Measurements from ENCODE around the gene SPINDOC.
"Not testable (repeated sequence)": the region's sequence is repeated elsewhere in the genome, so short reads cannot be mapped to it uniquely, and the experiment has no call there.

SPINDOC gene

DNA sequence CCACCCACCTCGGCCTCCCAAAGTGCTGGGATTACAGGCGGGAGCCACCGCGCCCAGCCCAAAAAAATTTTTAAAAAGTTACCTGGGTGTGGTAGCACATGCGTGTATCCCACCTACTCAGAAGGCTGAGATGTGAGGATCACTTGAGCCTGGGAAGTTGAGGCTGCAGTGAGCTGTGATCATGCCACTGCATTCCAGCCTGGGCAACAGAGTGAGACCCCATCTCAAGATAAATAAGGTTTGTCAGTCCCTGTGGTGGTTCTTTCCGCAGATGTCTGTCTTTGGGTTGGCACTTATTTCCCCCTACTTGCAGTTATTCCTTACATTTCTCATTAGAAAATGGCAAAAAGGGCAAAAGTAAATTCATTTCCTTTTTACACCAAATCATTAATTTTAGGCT is 33.6 kb downstream of the SPINDOC start:
- H3K27ac Mint-ChIP-seq: no peak overlapping the region
- H3K9me3 Mint-ChIP-seq: no peaks in the 10 kb centered on the region
- no peak for DNase-seq (ENCODE audit: low spot score in 2 of 2)
- no peaks in the 10 kb centered on the region for H3K27me3 Mint-ChIP-seq
- H3K4me3 Mint-ChIP-seq: no peak overlapping the region
- H3K4me1 Mint-ChIP-seq: peaks cover 43% of the 10 kb centered on the region
- no peak for ATAC-seq (ENCODE audit: low read depth)
- H3K36me3 Mint-ChIP-seq: peaks cover 15% of the 10 kb centered on the region

DNA sequence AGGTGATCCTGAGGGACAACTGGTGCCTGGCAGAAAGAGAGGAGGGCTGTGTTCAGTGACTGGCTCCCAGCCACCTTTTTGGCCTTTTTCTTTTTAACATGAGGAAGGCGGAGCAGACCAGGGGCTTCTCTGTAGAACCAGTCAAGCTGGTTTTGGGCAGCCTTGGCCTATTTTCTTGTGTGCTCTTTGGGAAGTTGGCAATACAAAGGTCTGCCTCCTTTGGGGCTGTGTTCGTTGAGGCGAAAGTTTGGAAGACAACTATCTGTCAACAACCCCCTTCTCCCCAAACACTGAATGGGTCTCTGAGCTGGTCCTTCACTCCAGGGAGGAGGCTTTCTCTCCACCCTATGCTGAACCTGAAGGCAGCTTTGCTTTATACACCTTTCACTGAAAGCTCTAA is 34.1 kb downstream of the SPINDOC start:
- no peak overlapping the region for H3K4me3 Mint-ChIP-seq
- peak overlapping the region; percentile 47 for H3K27ac Mint-ChIP-seq
- H3K27me3 Mint-ChIP-seq: no peaks in the 10 kb centered on the region
- DNase-seq (ENCODE audit: low spot score in 2 of 2): no peak
- peaks cover 42% of the 10 kb centered on the region for H3K4me1 Mint-ChIP-seq
- no peak for ATAC-seq (ENCODE audit: low read depth)
- H3K9me3 Mint-ChIP-seq: no peaks in the 10 kb centered on the region
- H3K36me3 Mint-ChIP-seq: peaks cover 15% of the 10 kb centered on the region

DNA sequence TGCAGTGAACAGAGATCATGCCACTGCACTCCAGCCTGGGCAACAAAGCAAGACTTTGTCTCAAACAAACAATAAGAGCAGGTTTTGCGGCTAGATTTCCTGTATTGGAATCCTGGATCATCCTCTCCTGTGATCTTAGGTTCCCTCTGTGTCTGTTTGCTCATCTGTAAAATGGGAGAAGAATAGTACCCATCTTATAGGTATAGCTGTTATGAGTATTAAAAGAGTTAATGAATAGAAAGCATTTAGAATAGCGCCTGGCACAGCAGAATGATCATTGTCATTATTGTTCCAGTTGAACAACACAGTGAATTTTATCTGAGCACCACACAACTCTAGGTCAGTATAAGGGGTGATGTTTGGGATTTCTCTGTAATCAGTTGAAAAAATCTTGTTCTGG is 36.4 kb downstream of the SPINDOC start:
- ATAC-seq (ENCODE audit: low read depth): no peak
- no peak overlapping the region for H3K4me3 Mint-ChIP-seq
- no peaks in the 10 kb centered on the region for H3K9me3 Mint-ChIP-seq
- DNase-seq (ENCODE audit: low spot score in 2 of 2): no peak
- H3K27me3 Mint-ChIP-seq: no peaks in the 10 kb centered on the region
- peaks cover 36% of the 10 kb centered on the region for H3K4me1 Mint-ChIP-seq
- H3K36me3 Mint-ChIP-seq: peaks cover 10% of the 10 kb centered on the region
- H3K27ac Mint-ChIP-seq: peak overlapping the region; percentile 38

DNA sequence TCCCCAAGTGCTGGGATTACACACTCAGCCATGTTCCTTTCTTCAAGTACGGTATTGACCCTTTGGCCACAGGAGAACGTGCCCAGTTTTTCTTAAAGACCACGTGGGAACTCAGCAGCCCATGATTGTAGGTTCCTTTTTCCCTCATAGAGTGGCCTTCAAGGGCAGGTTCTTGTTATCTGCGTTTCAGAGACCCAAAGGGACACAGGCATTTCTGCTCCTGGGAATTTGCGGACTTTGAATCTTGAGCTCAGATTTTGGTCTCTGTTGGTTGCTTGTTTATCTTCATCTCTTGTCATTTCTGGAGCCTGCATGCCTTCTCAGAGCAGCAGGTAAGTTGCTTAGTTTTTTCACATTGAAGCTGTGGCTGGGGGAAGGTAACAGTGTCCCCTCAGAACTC is 37.7 kb downstream of the SPINDOC start:
- H3K27me3 Mint-ChIP-seq: no peaks in the 10 kb centered on the region
- no peak for DNase-seq (ENCODE audit: low spot score in 2 of 2)
- H3K9me3 Mint-ChIP-seq: no peaks in the 10 kb centered on the region
- no peak overlapping the region for H3K4me3 Mint-ChIP-seq
- H3K36me3 Mint-ChIP-seq: peaks cover 14% of the 10 kb centered on the region
- peak overlapping the region; percentile 90 for H3K27ac Mint-ChIP-seq
- ATAC-seq (ENCODE audit: low read depth): no peak
- peaks cover 35% of the 10 kb centered on the region for H3K4me1 Mint-ChIP-seq

DNA sequence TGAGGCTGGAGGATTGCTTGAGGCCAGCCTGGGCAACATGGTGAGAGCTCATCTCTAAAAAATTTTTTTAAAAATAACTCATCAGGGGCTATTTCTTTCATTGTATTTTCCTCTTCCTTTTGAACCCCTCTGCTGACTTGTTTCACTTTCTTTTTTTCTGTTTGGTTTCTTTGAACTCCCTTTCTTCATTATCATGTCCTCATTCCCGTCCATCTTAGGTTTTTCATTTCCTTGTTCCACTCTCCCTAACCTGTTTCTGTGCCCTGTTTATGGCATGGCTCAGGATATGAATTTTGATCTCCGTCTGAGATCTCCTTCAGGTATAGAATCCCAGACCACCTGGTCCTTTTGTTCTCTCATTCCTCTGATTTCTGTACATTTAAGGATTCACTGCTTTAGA is 38.1 kb downstream of the SPINDOC start:
- DNase-seq (ENCODE audit: low spot score in 2 of 2) (no peak), ATAC-seq (ENCODE audit: low read depth) (peak; percentile 24)
- H3K27me3 Mint-ChIP-seq: no peaks in the 10 kb centered on the region
- H3K4me1 Mint-ChIP-seq: peaks cover 33% of the 10 kb centered on the region
- H3K27ac Mint-ChIP-seq: peak overlapping the region; percentile 90
- H3K9me3 Mint-ChIP-seq: no peaks in the 10 kb centered on the region
- peak overlapping the region; percentile 11 for H3K4me3 Mint-ChIP-seq
- peaks cover 13% of the 10 kb centered on the region for H3K36me3 Mint-ChIP-seq

DNA sequence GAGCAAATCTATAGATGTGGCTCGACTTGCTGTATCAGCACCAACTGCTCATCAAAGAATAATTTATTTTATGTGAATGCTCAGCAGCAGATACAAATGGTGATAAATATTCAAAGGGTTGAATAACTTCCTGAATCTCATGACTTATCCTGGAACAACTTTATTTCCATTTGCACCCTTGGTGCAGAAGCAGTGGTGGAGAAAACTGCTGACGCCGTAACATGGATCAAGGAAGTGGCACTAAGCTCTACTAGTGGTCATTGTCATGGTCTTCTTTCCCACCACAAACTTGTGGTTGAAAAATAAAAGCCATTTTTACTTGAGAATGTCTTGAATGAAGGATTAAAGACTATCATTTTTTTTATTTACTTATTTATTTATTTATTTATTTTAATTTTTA is 40.2 kb downstream of the SPINDOC start:
- Mint-ChIP-seq H3K9me3 (no peaks in the 10 kb centered on the region), H3K36me3 (peaks cover 16% of the 10 kb centered on the region), H3K27ac (no peak overlapping the region), H3K4me1 (peaks cover 23% of the 10 kb centered on the region), H3K4me3 (no peak overlapping the region), H3K27me3 (no peaks in the 10 kb centered on the region)
- no peak for ATAC-seq (ENCODE audit: low read depth)
- DNase-seq (ENCODE audit: low spot score in 2 of 2): no peak

DNA sequence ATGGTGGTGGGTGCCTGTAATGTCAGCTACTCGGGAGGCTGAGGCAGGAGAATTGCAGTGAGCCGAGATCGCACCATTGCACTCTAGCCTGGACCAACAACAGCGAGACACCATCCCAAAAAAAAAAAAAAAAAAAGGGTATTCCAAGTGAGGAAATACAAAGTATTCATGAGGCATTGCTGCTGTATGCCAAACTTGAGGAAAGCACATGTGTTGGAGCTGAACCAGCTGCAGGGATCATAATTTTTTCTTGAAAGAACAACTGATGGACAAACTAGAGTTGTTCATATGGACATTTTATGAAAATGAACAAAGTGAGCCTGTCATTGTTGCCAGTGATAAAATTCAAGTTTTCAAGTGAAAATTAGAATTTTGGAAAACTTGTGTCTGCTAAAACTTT is 41.4 kb downstream of the SPINDOC start:
- Mint-ChIP-seq H3K27me3 (no peaks in the 10 kb centered on the region), H3K4me1 (peaks cover 19% of the 10 kb centered on the region), H3K36me3 (peaks cover 17% of the 10 kb centered on the region), H3K9me3 (no peaks in the 10 kb centered on the region), H3K27ac (no peak overlapping the region), H3K4me3 (no peak overlapping the region)
- DNase-seq (ENCODE audit: low spot score in 2 of 2) (no peak), ATAC-seq (ENCODE audit: low read depth) (no peak)

DNA sequence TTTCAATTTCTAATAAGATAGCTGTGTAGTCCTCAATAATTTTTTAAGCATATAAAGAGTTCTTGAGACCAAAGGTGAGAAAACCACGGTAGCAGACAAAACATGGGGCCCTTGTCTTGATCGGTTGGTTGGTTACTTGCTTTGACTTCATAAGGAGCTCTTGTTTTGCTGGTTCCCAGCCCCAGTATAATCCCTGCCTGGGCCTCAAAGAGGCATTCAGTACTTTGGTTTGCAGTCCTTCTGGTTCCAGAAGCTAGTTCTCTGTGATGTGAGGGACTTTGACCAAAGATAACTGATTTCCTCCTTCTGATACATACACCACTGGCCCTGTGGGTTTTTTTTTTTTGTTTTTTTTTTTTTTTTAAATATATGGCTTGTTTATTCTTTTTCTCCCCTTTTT is 42.7 kb downstream of the SPINDOC start:
- H3K9me3 Mint-ChIP-seq: no peaks in the 10 kb centered on the region
- peaks cover 14% of the 10 kb centered on the region for H3K4me1 Mint-ChIP-seq
- ATAC-seq (ENCODE audit: low read depth) (no peak), DNase-seq (ENCODE audit: low spot score in 2 of 2) (no peak)
- H3K27me3 Mint-ChIP-seq: no peaks in the 10 kb centered on the region
- H3K27ac Mint-ChIP-seq: no peak overlapping the region
- no peak overlapping the region for H3K4me3 Mint-ChIP-seq
- peaks cover 16% of the 10 kb centered on the region for H3K36me3 Mint-ChIP-seq

DNA sequence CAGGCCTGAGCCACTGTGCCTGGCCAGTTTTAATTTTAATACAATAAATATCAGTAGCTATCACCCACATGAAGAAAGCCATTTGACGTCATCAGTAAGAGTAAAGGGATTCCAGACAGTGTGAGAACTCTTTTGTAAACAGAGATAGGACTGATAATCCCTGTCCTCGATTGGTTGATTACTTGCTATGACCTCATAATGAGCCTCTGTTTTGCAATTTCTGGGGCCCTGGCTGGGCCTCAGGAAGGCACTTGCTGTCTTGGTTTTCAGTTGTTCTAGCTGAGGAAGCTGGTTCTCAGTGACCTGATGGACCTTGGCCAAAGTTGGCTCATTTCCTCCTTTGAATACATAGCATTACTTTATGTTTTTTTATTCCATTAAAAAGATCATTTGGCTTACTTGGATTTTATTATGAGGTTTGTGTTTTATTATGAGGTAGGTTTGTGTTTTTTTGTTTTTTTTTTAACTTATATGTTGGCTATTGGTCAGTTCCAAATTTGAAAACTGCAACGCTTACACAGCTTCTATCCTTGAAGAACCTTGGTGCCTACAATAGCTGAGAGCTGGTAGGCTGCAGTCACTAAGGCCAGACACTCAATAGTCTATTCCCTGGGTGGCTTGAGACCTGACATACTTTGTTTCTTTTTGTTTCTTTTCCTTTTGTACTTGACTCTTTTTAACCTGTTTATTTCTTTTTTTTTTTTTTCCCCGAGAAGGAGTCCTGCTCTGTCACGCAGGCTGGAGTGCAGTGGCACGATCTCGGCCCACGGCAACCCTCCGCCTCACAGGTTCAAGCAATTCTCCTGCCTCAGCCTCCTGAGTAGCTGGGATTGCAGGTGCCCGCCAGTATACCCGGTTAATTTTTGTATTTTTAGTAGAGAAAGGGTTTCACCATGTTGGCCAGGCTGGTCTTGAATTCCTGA is 45.6 kb downstream of the SPINDOC start:
- no peak for DNase-seq (ENCODE audit: low spot score in 2 of 2)
- ATAC-seq (ENCODE audit: low read depth): no peak
- H3K4me3 Mint-ChIP-seq: no peak overlapping the region
- no peak overlapping the region for H3K27ac Mint-ChIP-seq
- H3K27me3 Mint-ChIP-seq: no peaks in the 10 kb centered on the region
- H3K36me3 Mint-ChIP-seq: peaks cover 24% of the 10 kb centered on the region
- H3K4me1 Mint-ChIP-seq: peaks cover 14% of the 10 kb centered on the region
- H3K9me3 Mint-ChIP-seq: no peaks in the 10 kb centered on the region

DNA sequence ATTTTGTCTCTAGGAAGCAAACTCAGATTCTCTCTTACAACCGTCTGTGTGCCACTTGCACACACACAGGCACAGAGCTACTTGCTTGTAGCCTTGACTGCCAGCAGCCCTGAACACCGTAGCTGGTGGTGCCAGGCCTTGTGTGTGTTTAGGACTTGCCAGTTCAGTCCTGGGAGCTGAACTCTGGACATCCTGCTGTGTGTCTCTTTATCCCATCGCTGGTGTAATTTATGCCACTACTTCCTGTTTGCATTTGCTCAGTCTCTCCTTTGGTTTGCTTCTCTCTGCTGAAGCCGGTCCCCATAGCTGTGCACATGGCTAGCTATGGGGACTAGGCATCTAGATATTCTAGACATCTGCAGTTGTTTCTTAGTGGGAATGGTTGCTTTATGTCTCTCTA is 49.7 kb downstream of the SPINDOC start:
- Mint-ChIP-seq H3K9me3 (no peaks in the 10 kb centered on the region), H3K4me1 (peaks cover 28% of the 10 kb centered on the region), H3K27me3 (no peaks in the 10 kb centered on the region), H3K27ac (peak overlapping the region; percentile 7), H3K36me3 (peaks cover 20% of the 10 kb centered on the region), H3K4me3 (no peak overlapping the region)
- ATAC-seq (ENCODE audit: low read depth): no peak
- DNase-seq (ENCODE audit: low spot score in 2 of 2): no peak

DNA sequence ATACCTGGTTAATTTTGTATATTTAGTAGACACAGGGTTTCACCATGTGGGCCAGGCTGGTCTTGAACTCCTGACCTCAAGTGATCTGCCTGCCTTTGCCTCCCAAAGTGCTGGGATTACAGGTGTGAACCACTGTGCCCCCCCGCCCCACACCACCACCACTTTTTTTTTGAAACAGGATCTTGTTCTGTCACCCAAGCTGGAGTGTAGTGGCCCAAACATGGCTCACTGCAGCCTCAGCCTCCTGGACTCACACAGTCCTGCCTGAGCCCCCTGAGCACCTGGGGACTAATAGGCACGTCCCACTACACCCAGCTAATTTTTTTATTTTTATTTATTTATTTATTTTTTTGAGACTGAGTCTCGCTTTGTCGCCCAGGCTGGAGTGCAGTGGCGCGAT is 50.4 kb downstream of the SPINDOC start:
- Mint-ChIP-seq H3K4me1 (peaks cover 33% of the 10 kb centered on the region), H3K36me3 (peaks cover 22% of the 10 kb centered on the region)
- not testable (repeated sequence) for H3K27ac Mint-ChIP-seq; H3K4me3 Mint-ChIP-seq; H3K27me3 Mint-ChIP-seq; H3K9me3 Mint-ChIP-seq; DNase-seq (ENCODE audit: low spot score in 2 of 2); ATAC-seq (ENCODE audit: low read depth)

DNA sequence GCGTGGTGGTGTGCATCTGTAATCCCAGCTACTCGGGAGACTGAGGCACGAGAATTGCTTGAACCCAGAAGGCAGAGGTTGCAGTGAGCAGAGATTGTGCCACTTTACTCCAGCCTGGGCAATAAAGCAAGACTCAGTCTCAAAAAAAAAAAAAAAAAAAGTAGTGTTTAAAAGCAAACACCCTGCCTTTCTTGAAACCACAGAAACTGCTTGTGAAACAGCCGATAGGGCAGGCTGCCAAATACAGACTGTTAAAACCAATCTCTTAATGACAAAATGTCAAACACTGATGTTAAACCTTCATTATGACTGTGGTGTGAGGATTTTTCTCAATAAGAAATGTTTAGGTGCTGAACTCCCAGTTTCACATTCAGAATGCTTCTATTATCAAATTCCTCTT is 53.0 kb downstream of the SPINDOC start:
- no peaks in the 10 kb centered on the region for H3K27me3 Mint-ChIP-seq
- H3K9me3 Mint-ChIP-seq: no peaks in the 10 kb centered on the region
- no peak overlapping the region for H3K27ac Mint-ChIP-seq
- DNase-seq (ENCODE audit: low spot score in 2 of 2): no peak
- H3K4me3 Mint-ChIP-seq: no peak overlapping the region
- peaks cover 22% of the 10 kb centered on the region for H3K36me3 Mint-ChIP-seq
- H3K4me1 Mint-ChIP-seq: peaks cover 53% of the 10 kb centered on the region
- no peak for ATAC-seq (ENCODE audit: low read depth)

DNA sequence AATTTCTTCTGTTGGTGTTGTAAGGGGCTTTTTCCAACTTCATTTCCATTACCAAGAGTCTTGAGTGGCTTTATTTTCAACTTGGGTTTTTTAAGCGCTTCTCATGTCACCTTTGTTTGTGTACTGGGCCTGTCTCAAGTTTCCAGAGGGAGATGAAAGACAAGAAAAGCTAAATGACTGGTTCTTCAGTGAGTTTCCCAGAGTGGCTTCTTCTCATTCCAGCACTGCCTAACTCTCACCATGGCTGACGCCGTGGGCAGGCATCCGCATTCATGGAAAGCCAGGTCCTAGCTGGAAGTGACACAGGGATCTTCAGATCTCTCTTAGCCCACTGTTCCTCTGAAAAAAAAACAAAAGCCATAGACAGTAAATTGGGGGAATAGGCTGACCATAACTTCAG is 54.3 kb downstream of the SPINDOC start:
- Mint-ChIP-seq H3K36me3 (peaks cover 16% of the 10 kb centered on the region), H3K9me3 (no peaks in the 10 kb centered on the region), H3K4me1 (peaks cover 55% of the 10 kb centered on the region), H3K27me3 (no peaks in the 10 kb centered on the region), H3K27ac (no peak overlapping the region), H3K4me3 (no peak overlapping the region)
- DNase-seq (ENCODE audit: low spot score in 2 of 2) (no peak), ATAC-seq (ENCODE audit: low read depth) (no peak)

DNA sequence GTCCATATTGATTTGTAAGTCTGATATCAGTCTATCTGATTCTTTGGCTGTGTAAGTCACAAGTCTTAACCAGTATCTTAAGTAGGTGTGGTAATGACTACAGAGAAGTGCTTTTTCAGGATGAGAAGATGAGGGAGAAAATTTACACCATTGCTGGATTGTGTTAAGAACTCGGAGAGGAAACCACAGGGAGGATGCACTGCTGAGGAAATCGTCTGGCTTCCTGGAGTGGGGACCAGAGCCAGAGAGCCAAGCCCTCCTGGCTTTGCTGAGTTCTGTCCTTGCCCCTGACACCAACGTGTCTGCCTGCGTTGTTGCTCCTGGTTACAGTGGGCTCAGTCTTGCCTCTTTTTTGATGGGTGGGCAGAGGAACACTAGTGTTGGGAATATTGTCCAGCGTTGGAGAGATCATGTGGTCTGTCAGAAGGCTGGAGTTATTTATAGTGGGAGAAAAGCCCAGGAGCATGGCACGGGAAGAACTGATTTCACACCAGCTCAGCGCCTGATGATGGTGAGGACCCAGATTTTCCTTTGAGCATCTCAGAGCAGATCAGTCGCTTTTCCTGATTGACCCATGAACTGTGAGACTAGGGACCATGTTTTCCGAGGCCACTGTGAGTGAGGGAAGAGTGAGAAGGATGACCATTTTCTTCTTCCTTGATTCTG is 55.3 kb downstream of the SPINDOC start:
- Mint-ChIP-seq H3K4me1 (peaks cover 48% of the 10 kb centered on the region), H3K36me3 (peaks cover 10% of the 10 kb centered on the region), H3K27me3 (no peaks in the 10 kb centered on the region), H3K9me3 (no peaks in the 10 kb centered on the region), H3K27ac (peak overlapping the region; percentile 9), H3K4me3 (no peak overlapping the region)
- DNase-seq (ENCODE audit: low spot score in 2 of 2): no peak
- no peak for ATAC-seq (ENCODE audit: low read depth)

Measured in memory B cell (primary cell).